Stimulated activated naive CD8-positive, alpha-beta T cell treated with anti-CD3 and anti-CD28 coated beads, Interleukin-15, amount 100 ng/mL, for 72 hours (primary cell): ENCODE measurements around the gene CCNA1.

Experiments
- ATAC-seq: fragments of 150-1000 bp; cut with Tn5 transposase; 2 replicates; pipeline ENCODE4 v1.10.0; 2021; ENCODE audit warnings: mild to moderate bottlenecking, moderate library complexity
- DNase-seq, 2 donors: peaks; one replicate each; pipeline ENCODE4 v3.0.0; 2021 to 2022
- H3K27ac Mint-ChIP-seq, 2 donors: one replicate each; pipeline ENCODE4 v1.8.0; 2022; ENCODE audit warnings: mild to moderate bottlenecking in 2 of 2, mixed read lengths in 2 of 2, moderate library complexity in 2 of 2
- H3K27me3 Mint-ChIP-seq: one replicate; pipeline ENCODE4 v1.8.0; 2022; ENCODE audit warnings: mixed read lengths
- H3K4me1 Mint-ChIP-seq: one replicate; pipeline ENCODE4 v1.8.0; 2022; ENCODE audit warnings: mild to moderate bottlenecking, mixed read lengths
- H3K4me3 Mint-ChIP-seq, 2 donors: one replicate each; pipeline ENCODE4 v1.8.0; 2022; ENCODE audit warnings: mild to moderate bottlenecking in 2 of 2, mixed read lengths in 2 of 2, moderate library complexity in 1 of 2
- H3K9me3 Mint-ChIP-seq, 2 donors: one replicate each; pipeline ENCODE4 v1.8.0; 2022; ENCODE audit warnings: mixed read lengths in 2 of 2

CCNA1 gene

DNA sequence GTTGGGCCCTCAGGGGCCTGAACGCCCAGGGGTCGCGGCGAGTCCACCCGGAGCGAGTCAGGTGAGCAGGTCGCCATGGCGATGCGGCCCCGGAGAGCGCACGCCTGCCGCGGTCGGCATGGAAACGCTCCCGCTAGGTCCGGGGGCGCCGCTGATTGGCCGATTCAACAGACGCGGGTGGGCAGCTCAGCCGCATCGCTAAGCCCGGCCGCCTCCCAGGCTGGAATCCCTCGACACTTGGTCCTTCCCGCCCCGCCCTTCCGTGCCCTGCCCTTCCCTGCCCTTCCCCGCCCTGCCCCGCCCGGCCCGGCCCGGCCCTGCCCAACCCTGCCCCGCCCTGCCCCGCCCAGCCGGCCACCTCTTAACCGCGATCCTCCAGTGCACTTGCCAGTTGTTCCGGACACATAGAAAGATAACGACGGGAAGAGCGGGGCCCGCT, at the start of gene CCNA1:
Gene CCNA1 (plus strand): TSS at position 390 of the 439 bp plus-strand sequence. CDS start 562 bp downstream, outside the sequence.
- peak within 1 kb of the TSS; percentile 66 to 80 for H3K4me3 Mint-ChIP-seq
- peaks cover 25% of the 10 kb centered on the region for H3K4me1 Mint-ChIP-seq
- ATAC-seq, result peak; percentile 71
- H3K27me3 Mint-ChIP-seq, result peaks cover 85% of the 10 kb centered on the region
- H3K9me3 Mint-ChIP-seq, result no peaks in the 10 kb centered on the region
- H3K27ac Mint-ChIP-seq, result no peak within 1 kb of the TSS
- peak in 1 of 2 donors; percentile 20 for DNase-seq

DNA sequence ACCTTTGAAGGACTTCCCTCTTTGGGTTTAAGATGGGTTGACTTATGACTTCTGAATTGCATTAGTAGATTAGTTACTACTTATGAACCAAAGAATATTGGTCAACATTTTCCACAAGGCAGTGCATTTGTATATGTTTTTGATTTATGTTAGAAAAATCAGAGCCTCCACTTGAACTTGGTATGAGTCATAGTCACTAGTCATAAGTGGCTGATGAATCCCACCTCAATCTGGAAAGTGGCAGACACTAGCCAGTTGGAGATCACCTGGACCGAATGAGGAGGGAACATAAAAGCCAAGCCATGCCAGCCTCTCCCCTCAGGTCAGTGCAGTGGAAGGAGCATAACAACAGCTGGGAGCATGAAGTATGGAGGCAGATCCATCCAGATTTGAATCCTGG, 46.8 kb upstream of the CCNA1 start:
- no peak overlapping the region for H3K27ac Mint-ChIP-seq
- peaks cover 16% of the 10 kb centered on the region for H3K27me3 Mint-ChIP-seq
- H3K4me3 Mint-ChIP-seq, result no peak overlapping the region
- H3K4me1 Mint-ChIP-seq, result no peaks in the 10 kb centered on the region
- H3K9me3 Mint-ChIP-seq, result no peaks in the 10 kb centered on the region
- ATAC-seq, result no peak
- no peak for DNase-seq

DNA sequence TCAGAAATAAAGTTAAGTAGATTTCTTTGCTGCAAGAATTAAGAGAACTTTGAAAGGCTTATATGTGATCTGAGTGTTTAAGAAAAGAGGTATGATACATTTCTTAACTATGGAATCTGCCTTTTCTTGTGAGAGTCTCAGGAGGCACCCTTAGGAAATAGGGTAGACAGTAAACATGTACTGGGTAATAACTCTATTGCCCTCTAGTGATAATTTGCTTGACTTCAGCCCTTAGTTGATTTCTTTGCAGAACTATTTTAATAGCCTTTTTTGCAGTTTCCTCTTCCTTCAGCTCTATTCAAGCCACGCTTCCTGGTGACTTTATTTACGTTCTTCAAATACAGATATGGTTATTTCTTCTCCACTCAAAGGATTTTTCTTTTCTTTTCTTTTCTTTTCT, 37.0 kb upstream of the CCNA1 start:
- ATAC-seq, result no peak
- H3K27me3 Mint-ChIP-seq, result peaks cover 35% of the 10 kb centered on the region
- H3K27ac Mint-ChIP-seq, result no peak overlapping the region
- DNase-seq, result no peak
- H3K4me1 Mint-ChIP-seq, result no peaks in the 10 kb centered on the region
- H3K4me3 Mint-ChIP-seq, result no peak overlapping the region
- no peaks in the 10 kb centered on the region for H3K9me3 Mint-ChIP-seq

DNA sequence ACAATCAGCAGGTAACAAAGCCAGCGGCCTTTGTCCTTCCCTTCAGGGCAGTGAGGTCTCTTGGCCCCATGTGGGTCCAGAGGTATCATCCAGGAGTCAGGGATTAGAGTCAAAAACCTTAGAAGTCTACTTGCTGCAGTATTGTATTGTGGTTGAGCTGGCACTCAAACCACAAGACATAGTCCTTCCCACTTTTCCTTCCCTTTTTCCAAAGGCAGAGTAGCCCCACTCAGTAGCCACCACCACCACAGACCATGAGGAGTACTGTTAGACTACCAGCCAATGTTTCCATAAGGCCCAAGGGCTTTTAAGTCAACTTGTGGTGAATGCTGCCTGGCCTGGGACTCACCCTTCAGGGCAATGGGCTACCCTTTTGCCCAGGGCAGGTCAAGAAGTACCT, 27.1 kb upstream of the CCNA1 start:
- no peak for ATAC-seq
- Mint-ChIP-seq H3K4me3 (no peak overlapping the region), H3K27ac (no peak overlapping the region), H3K4me1 (no peaks in the 10 kb centered on the region), H3K27me3 (peaks cover 38% of the 10 kb centered on the region), H3K9me3 (no peaks in the 10 kb centered on the region)
- no peak for DNase-seq

DNA sequence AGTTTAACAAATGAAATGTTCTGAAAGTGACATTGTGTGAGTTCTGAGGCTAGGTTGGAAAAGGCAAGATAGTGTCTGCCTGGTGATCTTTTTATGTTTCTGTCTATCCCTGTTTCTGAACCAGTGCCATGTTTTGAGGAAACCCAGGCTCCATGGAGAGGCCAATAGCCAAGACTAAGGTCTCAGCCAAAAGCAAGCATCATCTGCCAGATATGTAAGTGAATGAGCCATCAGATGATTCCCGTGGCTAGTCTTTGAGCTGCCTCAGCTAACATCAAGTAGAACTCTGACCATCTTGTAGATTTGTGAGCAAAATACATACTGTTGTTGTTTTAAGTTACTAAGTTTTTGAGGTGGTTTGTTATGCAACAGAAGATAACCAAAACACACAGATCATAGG, 19.6 kb upstream of the CCNA1 start:
- Mint-ChIP-seq H3K4me3 (no peak overlapping the region), H3K27ac (no peak overlapping the region), H3K4me1 (peaks cover 11% of the 10 kb centered on the region), H3K27me3 (peaks cover 39% of the 10 kb centered on the region), H3K9me3 (peaks cover 0 to 11% of the 10 kb centered on the region in 2 donors)
- DNase-seq, result no peak
- ATAC-seq, result no peak

DNA sequence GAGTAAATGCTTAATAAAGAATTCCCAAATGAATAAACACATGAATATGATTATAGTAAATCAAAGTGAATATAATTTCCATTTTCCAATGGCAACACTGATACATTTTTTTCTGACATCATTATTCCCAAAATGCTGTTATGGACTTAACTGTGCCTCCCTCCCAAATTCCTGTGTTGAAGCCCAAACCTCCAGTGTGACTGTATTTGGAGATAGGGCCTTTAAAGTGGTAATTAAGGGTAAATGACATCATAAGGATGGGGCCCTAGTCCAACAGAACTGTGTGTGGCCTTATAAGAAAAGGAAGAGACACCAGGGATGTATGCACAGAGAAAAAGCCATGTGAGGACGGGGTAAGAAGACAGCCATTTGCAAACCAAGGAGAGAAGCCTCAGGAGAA, 19.1 kb upstream of the CCNA1 start:
- Mint-ChIP-seq H3K9me3 (peaks cover 0 to 11% of the 10 kb centered on the region in 2 donors), H3K27me3 (peaks cover 39% of the 10 kb centered on the region), H3K4me3 (no peak overlapping the region), H3K4me1 (peaks cover 15% of the 10 kb centered on the region), H3K27ac (no peak overlapping the region)
- no peak for DNase-seq
- no peak for ATAC-seq

DNA sequence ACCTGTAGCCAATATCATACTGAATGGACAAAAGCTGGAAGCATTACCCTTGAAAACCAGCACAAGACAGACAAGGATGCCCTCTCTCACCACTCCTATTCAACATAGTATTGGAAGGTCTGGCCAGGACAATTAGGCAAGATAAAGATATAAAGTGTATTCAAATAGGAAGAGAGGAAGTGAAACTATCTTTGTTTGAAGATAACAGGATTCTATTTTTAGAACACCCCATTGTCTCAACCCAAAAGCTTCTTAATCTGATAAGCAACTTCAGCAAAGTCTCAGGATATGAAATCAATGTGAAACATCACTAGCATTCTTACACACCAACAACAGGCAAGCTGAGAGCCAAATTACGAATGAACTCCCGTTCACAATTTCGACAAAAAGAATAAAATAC, 17.8 kb upstream of the CCNA1 start:
- Mint-ChIP-seq H3K4me3 (no peak overlapping the region), H3K4me1 (peaks cover 19% of the 10 kb centered on the region), H3K27ac (no peak overlapping the region), H3K9me3 (peaks cover 0 to 11% of the 10 kb centered on the region in 2 donors), H3K27me3 (peaks cover 49% of the 10 kb centered on the region)
- DNase-seq (no peak), ATAC-seq (no peak)

DNA sequence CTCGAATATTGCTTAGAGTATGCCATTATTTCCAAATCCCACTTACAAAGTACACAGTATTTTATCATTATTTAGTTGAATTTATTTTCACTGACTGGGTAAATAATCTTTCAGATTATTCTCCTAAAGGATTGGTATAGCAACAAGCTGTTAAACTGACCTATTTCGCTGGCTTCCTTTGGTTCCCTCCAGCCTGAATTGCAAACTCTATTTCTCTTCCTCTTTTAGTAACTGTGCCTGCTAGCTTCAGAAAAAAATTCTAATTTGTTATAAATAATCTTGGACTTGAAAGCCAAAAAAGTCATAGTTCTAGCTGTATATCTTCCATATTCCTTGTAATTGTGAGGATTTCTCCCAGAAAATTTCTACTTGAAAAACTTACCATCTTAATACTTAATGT, 15.0 kb upstream of the CCNA1 start:
- Mint-ChIP-seq H3K27me3 (peaks cover 63% of the 10 kb centered on the region), H3K4me3 (no peak overlapping the region), H3K4me1 (peaks cover 37% of the 10 kb centered on the region), H3K27ac (no peak overlapping the region), H3K9me3 (peaks cover 0 to 11% of the 10 kb centered on the region in 2 donors)
- ATAC-seq, result no peak
- DNase-seq, result no peak

DNA sequence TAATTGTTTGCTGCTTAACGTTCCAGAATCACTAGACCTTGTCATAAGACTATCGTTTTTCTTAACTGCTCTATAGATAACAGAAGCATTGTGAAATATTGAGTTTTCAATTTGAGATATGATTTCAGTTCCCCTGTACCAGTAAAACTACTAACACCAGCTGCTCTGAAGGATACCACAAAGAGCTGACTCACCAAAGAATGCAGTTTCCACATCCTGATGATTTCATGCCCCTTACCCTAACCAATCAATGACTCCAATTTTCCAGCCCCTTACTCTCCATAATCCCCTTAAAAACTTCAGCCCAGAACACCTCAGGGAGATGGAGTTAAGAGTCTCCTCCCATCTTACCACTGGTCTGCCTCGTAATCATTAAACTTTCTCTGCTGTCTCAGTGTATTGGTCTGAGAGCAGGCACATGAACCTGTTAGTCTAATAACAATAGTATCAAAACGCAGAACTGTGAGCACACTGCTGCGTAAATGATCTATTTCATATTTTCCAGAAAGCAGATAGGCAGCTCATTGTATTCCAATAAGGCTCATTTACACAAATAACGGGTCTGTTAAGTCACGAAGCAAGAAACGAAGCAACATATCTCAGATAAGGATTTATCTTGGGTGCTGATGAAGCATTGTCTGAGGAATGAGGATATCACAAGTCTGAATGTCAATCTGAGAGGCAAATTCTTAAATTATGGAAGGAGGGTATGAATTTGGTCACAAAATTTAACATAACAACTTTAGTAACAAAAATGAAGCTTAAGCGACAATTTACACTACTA, 14.1 kb upstream of the CCNA1 start:
- ATAC-seq (peak; percentile 85), DNase-seq (peak in 1 of 2 donors; percentile 14)
- Mint-ChIP-seq H3K4me1 (peaks cover 37% of the 10 kb centered on the region), H3K27me3 (peaks cover 67% of the 10 kb centered on the region), H3K27ac (peak overlapping the region in 1 of 2 donors; percentile 60), H3K9me3 (peaks cover 0 to 11% of the 10 kb centered on the region in 2 donors), H3K4me3 (peak overlapping the region; percentile 8 to 16)

DNA sequence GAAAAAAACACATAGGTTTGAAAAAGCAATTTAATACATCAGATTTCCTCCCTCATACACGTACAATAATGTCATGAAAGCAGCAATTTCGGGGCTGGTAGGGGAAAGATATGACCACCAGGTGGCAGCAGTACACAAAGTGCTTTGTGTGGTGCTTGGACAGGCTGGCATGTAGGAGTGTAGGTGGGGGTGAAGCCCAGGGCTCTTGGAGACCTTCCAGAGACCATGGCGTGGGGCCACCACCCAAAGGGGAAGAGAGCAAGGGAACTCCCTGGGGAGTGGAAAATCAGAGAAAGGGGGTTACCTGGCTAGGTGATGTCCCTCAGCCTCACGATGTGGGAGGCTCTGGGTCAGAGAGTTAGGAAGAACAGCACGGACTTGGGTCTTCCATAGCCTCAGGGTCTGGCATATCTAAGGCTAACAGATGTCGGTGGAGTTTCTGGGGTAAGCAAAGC, 11.8 kb upstream of the CCNA1 start:
- peak overlapping the region in 1 of 2 donors; percentile 77 for H3K27ac Mint-ChIP-seq

DNA sequence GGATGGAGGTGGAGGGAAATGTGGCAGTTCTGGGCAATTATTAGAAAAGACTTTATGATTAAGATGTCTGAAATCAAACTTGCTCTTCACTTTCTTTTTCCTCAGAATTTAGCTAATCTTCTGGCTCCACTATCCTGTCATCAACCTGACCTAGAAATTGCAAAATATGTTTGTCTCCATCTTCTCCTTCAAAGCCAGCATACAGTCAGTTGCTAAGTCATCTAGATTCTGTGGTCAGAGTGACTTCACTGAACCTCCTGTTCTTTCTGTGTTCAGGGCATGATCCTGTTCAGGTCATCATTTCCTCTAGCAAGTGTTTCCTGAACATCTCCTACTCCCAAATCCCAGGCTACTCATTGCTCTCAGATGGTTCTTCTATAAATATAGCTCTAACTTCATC, 10.8 kb upstream of the CCNA1 start:
- no peak overlapping the region for H3K27ac Mint-ChIP-seq
- peaks cover 30% of the 10 kb centered on the region for H3K4me1 Mint-ChIP-seq
- no peak for DNase-seq
- peaks cover 0 to 14% of the 10 kb centered on the region in 2 donors for H3K9me3 Mint-ChIP-seq
- peak; percentile 58 for ATAC-seq
- H3K4me3 Mint-ChIP-seq, result no peak overlapping the region
- peaks cover 68% of the 10 kb centered on the region for H3K27me3 Mint-ChIP-seq

More for the DNA sequence above, 11.8 kb upstream of the CCNA1 start:
- H3K4me1 Mint-ChIP-seq, result peaks cover 30% of the 10 kb centered on the region
- DNase-seq (peak; percentile 62 to 71), ATAC-seq (peak; percentile 85)
- peak overlapping the region in 1 of 2 donors; percentile 46 for H3K4me3 Mint-ChIP-seq
- peaks cover 68% of the 10 kb centered on the region for H3K27me3 Mint-ChIP-seq
- peaks cover 0 to 12% of the 10 kb centered on the region in 2 donors for H3K9me3 Mint-ChIP-seq

DNA sequence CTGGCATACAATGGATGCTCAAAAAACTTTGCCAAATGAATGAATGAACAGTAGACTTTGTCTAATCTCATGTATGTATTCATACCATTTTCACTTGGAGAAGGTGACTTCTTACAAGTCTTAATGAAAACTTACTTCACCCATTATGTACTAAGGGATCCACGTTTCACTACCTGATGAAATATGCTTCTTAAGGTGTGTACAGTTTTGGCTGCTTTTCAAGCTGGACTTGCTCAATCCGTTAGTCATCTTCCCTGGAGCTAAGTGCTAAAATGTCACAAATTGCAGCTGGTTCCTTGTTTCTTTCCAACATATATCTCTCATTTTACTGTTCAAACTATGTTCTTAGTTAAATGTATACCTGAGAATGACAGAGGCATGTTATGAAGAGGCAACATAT, 4.2 kb upstream of the CCNA1 start:
- ATAC-seq (no peak), DNase-seq (no peak)
- Mint-ChIP-seq H3K4me1 (peaks cover 25% of the 10 kb centered on the region), H3K4me3 (no peak overlapping the region), H3K9me3 (peaks cover 0 to 14% of the 10 kb centered on the region in 2 donors), H3K27me3 (peaks cover 90% of the 10 kb centered on the region), H3K27ac (no peak overlapping the region)

DNA sequence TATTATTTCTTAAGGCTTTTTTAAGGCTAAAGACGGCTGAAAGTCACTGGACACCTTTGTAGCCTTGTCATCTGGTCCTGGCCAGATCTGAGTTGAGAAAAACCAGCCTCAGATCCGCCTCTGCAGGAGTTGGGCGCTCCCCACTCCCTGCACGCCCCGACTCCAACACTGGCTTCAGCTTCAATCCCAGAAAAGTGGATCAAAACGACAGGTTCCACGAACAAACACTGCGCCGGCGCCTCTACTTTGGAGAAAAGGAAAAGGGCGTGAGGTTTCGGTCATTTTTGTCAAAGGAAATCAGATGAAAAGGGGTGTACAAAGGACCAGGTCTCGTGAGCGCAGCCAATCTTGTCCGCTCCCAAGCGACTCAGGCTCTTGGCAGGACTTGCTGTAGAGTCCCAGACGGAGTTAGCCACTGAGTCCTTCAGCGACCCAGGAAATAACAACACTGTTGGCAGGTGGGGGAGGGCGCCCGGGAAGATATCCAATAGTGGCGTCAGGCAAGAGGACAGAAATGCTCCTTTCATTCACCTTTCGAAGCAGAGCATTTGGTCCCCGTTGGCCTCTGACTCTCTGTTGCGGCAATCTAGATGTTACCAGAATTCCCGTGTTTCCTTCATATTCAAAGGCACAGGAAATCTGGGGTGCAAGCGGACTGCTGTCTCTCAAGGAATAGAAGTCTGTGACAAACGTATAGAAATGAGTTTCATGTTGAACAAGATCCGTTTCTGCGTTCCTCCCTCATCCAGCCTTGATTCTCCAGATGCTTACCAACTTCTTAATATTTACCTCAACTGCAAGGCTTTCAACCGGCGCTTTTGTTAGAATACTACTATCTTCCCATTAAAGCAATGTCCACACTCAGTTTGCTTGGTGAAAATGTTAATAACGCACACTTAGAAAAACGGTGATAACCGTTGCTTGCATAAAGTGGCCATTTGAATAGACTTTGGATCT, 1.8 kb upstream of the CCNA1 start:
- peak overlapping the region; percentile 27 to 38 for H3K4me3 Mint-ChIP-seq
- no peak for ATAC-seq
- DNase-seq, result no peak
- H3K4me1 Mint-ChIP-seq, result peaks cover 25% of the 10 kb centered on the region
- H3K27me3 Mint-ChIP-seq, result peaks cover 91% of the 10 kb centered on the region
- H3K27ac Mint-ChIP-seq, result no peak overlapping the region
- peaks cover 0 to 9% of the 10 kb centered on the region in 2 donors for H3K9me3 Mint-ChIP-seq

DNA sequence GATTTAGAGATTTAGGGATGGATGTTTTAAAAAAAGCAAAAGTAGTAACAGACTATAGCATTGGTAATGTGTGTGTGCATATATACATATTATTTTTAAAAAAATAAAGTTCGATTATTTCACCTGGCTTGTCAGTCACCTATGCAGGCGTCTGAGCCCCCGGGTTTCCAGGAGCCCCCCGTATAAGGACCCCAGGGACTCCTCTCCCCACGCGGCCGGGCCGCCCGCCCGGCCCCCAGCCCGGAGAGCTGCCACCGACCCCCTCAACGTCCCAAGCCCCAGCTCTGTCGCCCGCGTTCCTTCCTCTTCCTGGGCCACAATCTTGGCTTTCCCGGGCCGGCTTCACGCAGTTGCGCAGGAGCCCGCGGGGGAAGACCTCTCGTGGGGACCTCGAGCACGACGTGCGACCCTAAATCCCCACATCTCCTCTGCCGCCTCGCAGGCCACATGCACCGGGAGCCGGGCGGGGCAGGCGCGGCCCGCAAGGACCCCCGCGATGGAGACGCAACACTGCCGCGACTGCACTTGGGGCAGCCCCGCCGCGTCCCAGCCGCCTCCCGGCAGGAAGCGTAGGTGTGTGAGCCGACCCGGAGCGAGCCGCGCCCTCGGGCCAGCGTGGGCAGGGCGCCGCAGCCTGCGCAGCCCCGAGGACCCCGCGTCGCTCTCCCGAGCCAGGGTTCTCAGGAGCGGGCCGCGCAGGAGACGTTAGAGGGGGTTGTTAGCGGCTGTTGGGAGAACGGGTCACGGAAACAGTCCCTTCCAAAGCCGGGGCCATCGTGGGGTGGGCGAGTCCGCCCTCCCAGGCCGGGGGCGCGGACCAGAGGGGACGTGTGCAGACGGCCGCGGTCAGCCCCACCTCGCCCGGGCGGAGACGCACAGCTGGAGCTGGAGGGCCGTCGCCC, 840 bp upstream of the CCNA1 start:
- Mint-ChIP-seq H3K27me3 (peaks cover 91% of the 10 kb centered on the region), H3K4me3 (peak overlapping the region; percentile 66 to 80), H3K27ac (no peak overlapping the region)

DNA sequence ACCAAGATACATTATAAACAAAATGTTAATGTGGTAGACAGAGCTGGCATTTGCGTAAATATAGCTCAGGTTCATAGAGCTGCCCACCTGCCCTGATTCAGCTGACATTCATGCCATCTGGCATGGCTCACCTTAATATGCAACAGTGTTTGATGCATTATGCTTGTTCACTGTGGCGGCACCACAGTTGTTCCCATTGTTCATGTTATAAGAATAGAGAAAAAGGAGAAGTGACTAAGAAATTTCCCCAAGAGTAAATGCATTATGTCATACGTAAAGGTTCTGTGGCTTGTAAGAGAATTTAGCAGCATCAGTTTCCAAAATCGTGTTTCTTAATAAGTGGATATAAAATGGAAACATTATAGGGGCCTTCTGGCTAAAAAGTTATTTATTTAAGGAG, 4.5 kb downstream of the CCNA1 start:
- H3K9me3 Mint-ChIP-seq, result no peaks in the 10 kb centered on the region
- peaks cover 44% of the 10 kb centered on the region for H3K27me3 Mint-ChIP-seq
- H3K4me1 Mint-ChIP-seq, result peaks cover 24% of the 10 kb centered on the region
- DNase-seq (no peak), ATAC-seq (no peak)
- no peak overlapping the region for H3K4me3 Mint-ChIP-seq
- H3K27ac Mint-ChIP-seq, result no peak overlapping the region

More for the DNA sequence above, 840 bp upstream of the CCNA1 start:
- DNase-seq, result peak; percentile 6 to 14
- Mint-ChIP-seq H3K4me1 (peaks cover 25% of the 10 kb centered on the region), H3K9me3 (no peaks in the 10 kb centered on the region)
- peak; percentile 67 for ATAC-seq
